ENCODE results near the gene CFAP70. TPM values are rescaled to one million over a fixed set of nuclear protein-coding genes. Genes with fewer than 3 reads are reported as not detected.
A peak's percentile ranks its signal among the peaks of the same experiment; 100 is the strongest.

The CFAP70 gene
- total and polyA plus RNA-seq, 2 of the 8 experiments (the other 6 are each of a cell fraction or from before 2014, with no cell fraction given), result 0.21 to 0.30 TPM

GRCh38 chr10:73398024-73398423 lies 39.4 kb upstream of the CFAP70 start:
- Histone ChIP-seq H2BK12ac (ENCODE audit: low read depth, low read length) (no peak overlapping the region), H3K79me1 (ENCODE audit: low read depth, low read length) (no peaks in the 10 kb centered on the region), H2BK120ac (replicated peaks; ENCODE audit: low read depth, low read length) (no peak overlapping the region), H3K18ac (ENCODE audit: extremely low read depth, low read length) (no peak overlapping the region), H3K4me2 (ENCODE audit: insufficient read depth in 1 of 2, low read depth in 2 of 2, low read length in 2 of 2) (no peak overlapping the region), H4K91ac (replicated peaks; ENCODE audit: insufficient read length, low read length) (no peak overlapping the region), H2BK5ac (ENCODE audit: low read depth, low read length) (no peak overlapping the region), H4K20me1 (replicated peaks in 1 of 2; ENCODE audit: control insufficient read depth in 1 of 2, insufficient read depth in 2 of 2, low read length in 2 of 2) (no peaks in the 10 kb centered on the region), H3K9me3 (ENCODE audit: insufficient read depth in 2 of 2, low read depth in 1 of 2, low read length in 1 of 2) (no peaks in the 10 kb centered on the region), H3K4me3 (ENCODE audit: extremely low read depth in 1 of 4, insufficient read depth in 2 of 4, low read depth in 3 of 4, low read length in 4 of 4) (no peak overlapping the region), H3K36me3 (ENCODE audit: control insufficient read depth in 2 of 4, insufficient read depth in 4 of 4, low read length in 3 of 4) (peaks cover 7 to 27% (median 18%) of the 10 kb centered on the region in 4 experiments), H3K79me2 (ENCODE audit: control insufficient read depth in 1 of 2, insufficient read depth in 2 of 2, low read length in 2 of 2) (peaks cover 0 to 4% of the 10 kb centered on the region in 2 experiments; a peak in 1 of 4 replicates), H2AK5ac (ENCODE audit: low read depth, low read length) (no peak overlapping the region), H3K4me1 (replicated peaks in 1 of 4; ENCODE audit: control insufficient read depth in 3 of 4, insufficient read depth in 4 of 4, low read length in 3 of 4) (no peaks in the 10 kb centered on the region), H3K23me2 (ENCODE audit: low read depth, low read length) (no peaks in the 10 kb centered on the region), H3K56ac (replicated peaks; ENCODE audit: insufficient read length, low read depth, low read length) (no peak overlapping the region), H2AFZ (ENCODE audit: low read length) (no peak overlapping the region), H2BK20ac (ENCODE audit: low read length) (no peak overlapping the region), H3K4ac (replicated peaks; ENCODE audit: insufficient read length, low read depth, low read length) (no peak overlapping the region), H4K5ac (ENCODE audit: insufficient read length, low read depth, low read length) (no peak overlapping the region), H3K14ac (ENCODE audit: insufficient read length) (no peak overlapping the region), H3K27me3 (replicated peaks in 1 of 4; ENCODE audit: control insufficient read depth in 3 of 4, extremely low read depth in 1 of 4, insufficient read depth in 3 of 4, low read length in 3 of 4) (no peaks in the 10 kb centered on the region), H3K23ac (ENCODE audit: insufficient read length) (no peak overlapping the region), H3K27ac (ENCODE audit: low read depth, low read length) (no peak overlapping the region), H2BK15ac (ENCODE audit: low read length) (no peak overlapping the region), H4K8ac (ENCODE audit: extremely low read depth, insufficient read depth, low read length) (no peak overlapping the region), H3K9ac (replicated peaks in 1 of 4; ENCODE audit: extremely low read depth in 1 of 4, low read depth in 3 of 4, low read length in 3 of 4) (no peak overlapping the region)
- 84% methylated on average over 6 of the region's 6 CpGs; no CpG with 5 or more reads in 1 of the 2 experiments for WGBS, 2 experiments (ENCODE audit: extremely low coverage in 1 of 2, insufficient coverage in 1 of 2, insufficient read length in 1 of 2, insufficient replicate concordance in 2 of 2, low coverage in 1 of 2, low lambda C conversion rate in 2 of 2, missing lambda C conversion rate in 1 of 2)
- DNase-seq (ENCODE audit: low read depth in 1 of 2, low spot score in 2 of 2) (peak in 1 of 2 experiments; percentile 67), FAIRE-seq (no peak)
- TF ChIP-seq HDAC6 (IDR thresholded peaks at IDR 0.05; ENCODE audit: low read depth, low read length) (no peak), RAD21 (IDR thresholded peaks at IDR 0.05 in 1 of 2, conservative IDR thresholded peaks at IDR 0.05 in 1 of 2; ENCODE audit: low read depth in 2 of 2, low read length in 2 of 2) (peak; percentile 43 to 48; a peak in 3 of 4 replicates), CTCF (IDR thresholded peaks at IDR 0.05; ENCODE audit: control extremely low read depth in 1 of 3, insufficient read depth in 1 of 3, low read depth in 1 of 3, low read length in 3 of 3) (peak; percentile 62 to 67 (median 66))
- ChIA-PET CTCF (ENCODE audit: partially characterized antibody) (interaction anchor here (0.7 to 2.0 kb wide), 8 partner anchors 8 to 256 kb away, joined by 3 to 7 read pairs (median 4); no protein-coding TSS in a partner anchor), POLR2A (ENCODE audit: partially characterized antibody) (interaction anchor here (0.9 to 1.4 kb wide), 3 partner anchors 9 to 151 kb away, joined by 3 to 6 read pairs (median 5); partner anchors contain the start of gene DNAJC9)
